SU-DHL-6 (cell line): ENCODE results near the gene PGM1.

Experiments
- H2AFZ ChIP-seq: fragments of 200-600 bp; sonication (generic); 2 replicates; pipeline ENCODE4 v1.6.1; 2014; ENCODE audit warnings: low read depth, mild to moderate bottlenecking, moderate library complexity, mixed read lengths, antibody characterized with exemption, low read length; ENCODE audit not compliant: severe bottlenecking
- H3F3A ChIP-seq: fragments of 200-600 bp; shearing (Covaris generic); 2 replicates; pipeline ENCODE4 v1.6.0; 2016; ENCODE audit warnings: antibody characterized with exemption, mild to moderate bottlenecking; ENCODE audit not compliant: insufficient read depth
- H3K27ac ChIP-seq: fragments of 200-600 bp; sonication (generic); 2 replicates; pipeline ENCODE4 v1.5.1; 2016; ENCODE audit warnings: low read depth, mild to moderate bottlenecking, low read length, moderate library complexity, mixed read lengths
- H3K27me3 ChIP-seq: fragments of 200-600 bp; sonication (generic), shearing (Covaris generic); 2 replicates; pipeline ENCODE4 v1.6.0; 2014; ENCODE audit warnings: mild to moderate bottlenecking, low read length
- H3K36me3 ChIP-seq: fragments of 200-600 bp; sonication (generic); 2 replicates; pipeline ENCODE4 v1.6.1; 2014; ENCODE audit warnings: mild to moderate bottlenecking, low read length, mixed read lengths
- H3K4me2 ChIP-seq: fragments of 300-600, 200-600 bp; shearing (Covaris generic), sonication (generic); 2 replicates; pipeline ENCODE4 v1.6.0; 2014; ENCODE audit warnings: low read length, low read depth, mild to moderate bottlenecking; ENCODE audit not compliant: poor library complexity, severe bottlenecking
- H3K4me3 ChIP-seq: fragments of 200-600 bp; sonication (generic); 2 replicates; pipeline ENCODE4 v1.5.1; 2014; ENCODE audit warnings: antibody characterized with exemption, low read length, mild to moderate bottlenecking, mixed read lengths; ENCODE audit not compliant: insufficient read depth, poor library complexity, severe bottlenecking
- H3K79me2 ChIP-seq: fragments of 200-600 bp; sonication (generic); 2 replicates; pipeline ENCODE4 v1.6.1; 2014; ENCODE audit warnings: mild to moderate bottlenecking, low read length, moderate library complexity; ENCODE audit not compliant: insufficient read depth
- H3K9ac ChIP-seq: fragments of 200-600 bp; sonication (generic); 2 replicates; pipeline ENCODE4 v1.7.0; 2014; ENCODE audit warnings: mild to moderate bottlenecking, low read length
- H3K9me2 ChIP-seq: fragments of 200-600 bp; sonication (generic); replicated peaks from 2 replicates; pipeline ENCODE4 v1.6.1; 2014; ENCODE audit warnings: low read length; ENCODE audit not compliant: insufficient read depth
- H3K9me3 ChIP-seq: fragments of 200-600 bp; sonication (generic); 2 replicates; pipeline ENCODE4 v1.6.1; 2014; ENCODE audit warnings: low read length, mixed read lengths; ENCODE audit not compliant: insufficient read depth
- H4K20me1 ChIP-seq: fragments of 200-600 bp; sonication (generic); 2 replicates; pipeline ENCODE4 v1.6.1; 2014; ENCODE audit warnings: low read depth, mild to moderate bottlenecking, antibody characterized with exemption, low read length, moderate library complexity, mixed read lengths
- EZH2phosphoT487 ChIP-seq: fragments of 200-600 bp; sonication (generic), shearing (Covaris generic); conservative IDR thresholded peaks from 2 replicates; pipeline ENCODE4 v1.6.1; 2018; ENCODE audit warnings: mild to moderate bottlenecking, antibody characterized with exemption, low read length, moderate library complexity, mixed read lengths
- TF ChIP-seq, protein P1 (sequence below): fragments of 200-600 bp; sonication (generic); IDR thresholded peaks from one replicate; pipeline ENCODE4 v1.5.1; 2017; ENCODE audit warnings: antibody characterized with exemption, mild to moderate bottlenecking, low read length, moderate library complexity; ENCODE audit not compliant: insufficient read depth, poor library complexity, severe bottlenecking

The PGM1 gene

DNA sequence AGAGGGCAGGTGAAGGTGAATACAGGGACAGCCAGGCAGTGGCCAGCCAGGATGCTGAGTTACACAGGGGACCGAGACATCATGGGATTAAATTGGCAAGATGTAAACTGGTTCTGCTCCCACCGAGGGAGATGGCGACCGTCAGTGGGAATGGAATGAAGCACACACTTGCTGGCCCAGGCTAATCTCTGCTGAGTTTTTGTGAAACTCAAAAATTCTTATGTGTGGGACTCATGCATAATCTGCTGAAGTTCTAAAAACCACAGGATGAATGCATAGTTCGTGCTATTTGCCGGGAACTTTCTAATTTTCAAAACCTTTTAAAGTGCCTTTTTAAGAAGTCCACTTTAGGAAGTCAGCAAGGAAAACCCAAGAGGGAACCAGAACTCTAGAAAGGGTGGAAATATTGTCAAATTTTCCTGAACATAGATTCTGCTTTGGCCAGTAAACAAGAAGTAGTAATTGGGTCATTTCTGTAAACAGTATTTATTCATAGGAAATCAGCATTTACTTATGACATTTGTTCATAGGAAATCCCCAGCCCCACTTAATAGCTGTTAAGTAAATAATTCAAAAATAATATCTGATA is 95.2 kb downstream of the PGM1 start:
- Histone ChIP-seq H3K4me2 (no peak overlapping the region), H2AFZ (no peak overlapping the region), H3K9me2 (no peaks in the 10 kb centered on the region), H3K9me3 (no peaks in the 10 kb centered on the region), H3K36me3 (no peaks in the 10 kb centered on the region), H3K4me3 (no peak overlapping the region), H3K27me3 (no peaks in the 10 kb centered on the region), H3K9ac (no peak overlapping the region), H3F3A (no peaks in the 10 kb centered on the region), H4K20me1 (no peaks in the 10 kb centered on the region), H3K79me2 (no peaks in the 10 kb centered on the region), H3K27ac (no peak overlapping the region)
- TF ChIP-seq EZH2phosphoT487, result no peak
- TF ChIP-seq, protein P1, sequence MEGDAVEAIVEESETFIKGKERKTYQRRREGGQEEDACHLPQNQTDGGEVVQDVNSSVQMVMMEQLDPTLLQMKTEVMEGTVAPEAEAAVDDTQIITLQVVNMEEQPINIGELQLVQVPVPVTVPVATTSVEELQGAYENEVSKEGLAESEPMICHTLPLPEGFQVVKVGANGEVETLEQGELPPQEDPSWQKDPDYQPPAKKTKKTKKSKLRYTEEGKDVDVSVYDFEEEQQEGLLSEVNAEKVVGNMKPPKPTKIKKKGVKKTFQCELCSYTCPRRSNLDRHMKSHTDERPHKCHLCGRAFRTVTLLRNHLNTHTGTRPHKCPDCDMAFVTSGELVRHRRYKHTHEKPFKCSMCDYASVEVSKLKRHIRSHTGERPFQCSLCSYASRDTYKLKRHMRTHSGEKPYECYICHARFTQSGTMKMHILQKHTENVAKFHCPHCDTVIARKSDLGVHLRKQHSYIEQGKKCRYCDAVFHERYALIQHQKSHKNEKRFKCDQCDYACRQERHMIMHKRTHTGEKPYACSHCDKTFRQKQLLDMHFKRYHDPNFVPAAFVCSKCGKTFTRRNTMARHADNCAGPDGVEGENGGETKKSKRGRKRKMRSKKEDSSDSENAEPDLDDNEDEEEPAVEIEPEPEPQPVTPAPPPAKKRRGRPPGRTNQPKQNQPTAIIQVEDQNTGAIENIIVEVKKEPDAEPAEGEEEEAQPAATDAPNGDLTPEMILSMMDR, result no peak

DNA sequence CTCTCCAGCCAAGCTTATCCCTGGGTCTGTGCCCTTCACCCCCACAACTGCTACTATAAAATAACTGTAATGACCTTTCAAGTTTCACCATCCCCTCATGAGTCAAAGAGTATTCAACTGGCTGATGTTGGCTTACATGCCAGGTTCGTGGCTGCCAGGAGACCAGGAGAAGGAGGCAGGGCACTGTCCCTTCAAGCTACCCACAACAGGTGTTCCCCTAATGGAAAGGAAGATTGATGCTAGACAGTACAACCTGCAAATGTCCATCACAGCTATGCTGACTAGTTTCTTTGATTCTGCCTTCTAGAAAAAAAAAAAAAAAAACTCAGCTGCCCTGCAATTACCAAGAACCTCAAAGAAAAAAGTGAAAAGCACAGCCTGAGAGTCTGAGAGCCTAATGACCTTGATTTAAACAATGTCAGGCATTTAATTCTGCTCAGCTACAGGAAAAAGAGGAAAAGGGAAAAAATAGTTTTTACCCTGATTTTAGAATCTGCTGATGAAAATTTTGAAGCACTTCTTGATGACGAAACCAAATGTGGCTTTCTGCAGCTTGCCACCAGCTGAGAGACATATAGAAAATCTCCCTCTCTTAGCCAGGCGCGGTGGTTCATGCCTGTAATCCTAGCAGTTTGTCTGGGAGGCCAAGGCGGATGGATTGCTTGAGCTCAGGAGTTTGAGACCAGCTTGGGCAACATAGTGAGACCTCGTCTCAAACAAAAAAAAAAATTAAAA is 97.9 kb downstream of the PGM1 start:
- no peak overlapping the region for H3K4me2 ChIP-seq
- H3K79me2 ChIP-seq, result no peaks in the 10 kb centered on the region
- no peak overlapping the region for H3K9ac ChIP-seq
- no peaks in the 10 kb centered on the region for H3K9me2 ChIP-seq
- no peak overlapping the region for H2AFZ ChIP-seq
- TF ChIP-seq EZH2phosphoT487, result no peak
- TF ChIP-seq, protein P1, result no peak
- H3K36me3 ChIP-seq, result no peaks in the 10 kb centered on the region
- H4K20me1 ChIP-seq, result no peaks in the 10 kb centered on the region
- no peak overlapping the region for H3K4me3 ChIP-seq
- no peaks in the 10 kb centered on the region for H3F3A ChIP-seq
- H3K27ac ChIP-seq, result no peak overlapping the region
- no peaks in the 10 kb centered on the region for H3K9me3 ChIP-seq
- no peaks in the 10 kb centered on the region for H3K27me3 ChIP-seq

DNA sequence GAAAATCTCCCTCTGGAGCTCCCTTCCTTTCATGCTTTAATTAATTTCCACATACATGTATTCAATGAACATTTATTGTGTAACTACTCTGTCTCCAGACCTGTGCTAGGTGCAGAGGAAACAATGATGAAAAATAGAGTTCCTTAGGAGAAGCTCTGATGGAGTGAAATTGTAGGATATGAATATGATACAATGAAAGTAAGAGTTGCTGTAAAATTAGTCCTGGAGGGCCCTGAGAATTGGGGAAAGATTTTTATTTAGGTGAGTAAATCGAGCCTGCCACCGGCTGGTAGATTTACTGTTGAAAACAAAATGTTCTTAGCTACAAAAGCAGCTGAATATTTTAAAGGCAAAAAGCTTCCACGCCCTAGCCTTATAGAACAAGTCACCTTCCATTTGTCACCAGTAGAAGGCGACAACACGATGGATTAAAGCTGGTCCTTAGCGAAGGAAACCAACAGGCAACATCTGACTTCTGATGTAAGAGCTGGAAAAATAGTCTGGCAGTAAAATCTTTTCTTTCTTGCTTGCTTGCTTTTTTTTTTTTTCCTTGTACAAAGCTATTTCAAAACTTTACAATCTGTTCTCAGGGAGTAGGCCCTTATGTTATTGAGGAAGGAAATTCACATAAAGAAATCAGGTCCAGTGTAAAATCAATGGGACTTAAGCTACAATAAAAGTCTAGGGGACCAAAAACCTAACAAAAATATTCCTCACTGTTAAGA is 98.7 kb downstream of the PGM1 start:
- no peaks in the 10 kb centered on the region for H3K36me3 ChIP-seq
- no peaks in the 10 kb centered on the region for H3K9me3 ChIP-seq
- no peaks in the 10 kb centered on the region for H3F3A ChIP-seq
- H3K4me2 ChIP-seq, result no peak overlapping the region
- no peaks in the 10 kb centered on the region for H4K20me1 ChIP-seq
- no peaks in the 10 kb centered on the region for H3K9me2 ChIP-seq
- TF ChIP-seq EZH2phosphoT487, result no peak
- TF ChIP-seq, protein P1, result peak; percentile 49
- no peaks in the 10 kb centered on the region for H3K79me2 ChIP-seq
- H2AFZ ChIP-seq, result no peak overlapping the region
- H3K27ac ChIP-seq, result no peak overlapping the region
- H3K27me3 ChIP-seq, result no peaks in the 10 kb centered on the region
- H3K4me3 ChIP-seq, result no peak overlapping the region
- H3K9ac ChIP-seq, result no peak overlapping the region
